ENCODE results near the gene ESR2. TPM values are rescaled to one million over a fixed set of nuclear protein-coding genes. Genes with fewer than 3 reads are reported as not detected.

ESR2 gene
- total RNA-seq, 2 experiments from 2014 or later: 0.31 to 0.43 TPM

- no peaks in the 10 kb centered on the region for H3K36me3 Mint-ChIP-seq (ENCODE audit: low read depth)
- DNase-seq (no peak), ATAC-seq (peak; percentile 68)
- no peak overlapping the region for H3K27ac Mint-ChIP-seq
- ChIA-PET CTCF (interaction anchor here (0.6 to 3.5 kb wide), 74 partner anchors 9 to 914 kb away, joined by 3 to 39 read pairs (median 4); partner anchors contain the start of genes ESR2 and SGPP1), POLR2A (no interaction called here)
- intact Hi-C loops (cut with micrococcal nuclease): no loop called here
- no peaks in the 10 kb centered on the region for H3K9me3 Mint-ChIP-seq
- peak; percentile 84 for TF ChIP-seq CTCF (IDR thresholded peaks at IDR 0.05)
- no peak overlapping the region for H3K4me3 Mint-ChIP-seq
- no peaks in the 10 kb centered on the region for H3K4me1 Mint-ChIP-seq (ENCODE audit: low read depth)
- peaks cover 2% of the 10 kb centered on the region for H3K27me3 Mint-ChIP-seq
Observed at GRCh38 chr14:64303471-64303917, 9.3 kb upstream of the ESR2 start.

GRCh38 chr14:64298773-64299172 is 4.6 kb upstream of the ESR2 start:
- Mint-ChIP-seq H3K27me3 (peaks cover 11% of the 10 kb centered on the region), H3K27ac (no peak overlapping the region), H3K4me1 (ENCODE audit: low read depth) (peaks cover 24% of the 10 kb centered on the region), H3K36me3 (ENCODE audit: low read depth) (no peaks in the 10 kb centered on the region), H3K4me3 (no peak overlapping the region), H3K9me3 (no peaks in the 10 kb centered on the region)
- TF ChIP-seq CTCF (IDR thresholded peaks at IDR 0.05): no peak
- POLR2A ChIA-PET: no interaction called here
- CTCF ChIA-PET: no interaction called here
- intact Hi-C loops (cut with micrococcal nuclease): loop anchor here (5.0 to 10.0 kb wide), 4 partner anchors 66 to 234 kb away; no protein-coding TSS in a partner anchor
- ATAC-seq (no peak), DNase-seq (no peak)

- H3K4me3 Mint-ChIP-seq: no peak overlapping the region
- TF ChIP-seq CTCF (IDR thresholded peaks at IDR 0.05): no peak
Observed at GRCh38 chr14:64296561-64296960, 2.4 kb upstream of the ESR2 start.

GRCh38 chr14:64294672-64295413 is 672 bp upstream of the ESR2 start:
- peak overlapping the region; percentile 71 for H3K4me3 Mint-ChIP-seq
- ChIA-PET CTCF (interaction anchor here (0.6 to 3.7 kb wide), 45 partner anchors 9 to 652 kb away, joined by 3 to 39 read pairs (median 4); partner anchors contain the start of gene SYNE2), POLR2A (no interaction called here)
- H3K9me3 Mint-ChIP-seq: no peaks in the 10 kb centered on the region
- H3K27me3 Mint-ChIP-seq: peaks cover 21% of the 10 kb centered on the region
- H3K27ac Mint-ChIP-seq: peak overlapping the region; percentile 46
- TF ChIP-seq CTCF (IDR thresholded peaks at IDR 0.05): peak; percentile 87
- DNase-seq: peak; percentile 91
- H3K36me3 Mint-ChIP-seq (ENCODE audit: low read depth): no peaks in the 10 kb centered on the region
- intact Hi-C loops (cut with micrococcal nuclease): loop anchor here (2.0 to 10.0 kb wide), 5 partner anchors 63 to 496 kb away; no protein-coding TSS in a partner anchor
- peak; percentile 87 for ATAC-seq
- peaks cover 30% of the 10 kb centered on the region for H3K4me1 Mint-ChIP-seq (ENCODE audit: low read depth)

More at GRCh38 chr14:64296561-64296960, 2.4 kb upstream of the ESR2 start:
- DNase-seq: no peak
- ChIA-PET POLR2A (interaction anchor here (1.2 kb wide), 1 partner anchor 62 kb away, joined by 3 read pairs; no protein-coding TSS in a partner anchor), CTCF (interaction anchor here (1.0 to 3.7 kb wide), 6 partner anchors 8 to 497 kb away, joined by 3 to 39 read pairs (median 16); no protein-coding TSS in a partner anchor)
- no peaks in the 10 kb centered on the region for H3K9me3 Mint-ChIP-seq
- intact Hi-C loops (cut with micrococcal nuclease): loop anchor here (5.0 to 10.0 kb wide), 4 partner anchors 64 to 232 kb away; no protein-coding TSS in a partner anchor
- ATAC-seq: peak; percentile 34
- H3K27ac Mint-ChIP-seq: no peak overlapping the region
- no peaks in the 10 kb centered on the region for H3K36me3 Mint-ChIP-seq (ENCODE audit: low read depth)
- H3K4me1 Mint-ChIP-seq (ENCODE audit: low read depth): peaks cover 30% of the 10 kb centered on the region
- H3K27me3 Mint-ChIP-seq: peaks cover 21% of the 10 kb centered on the region

- H3K4me1 Mint-ChIP-seq (ENCODE audit: low read depth): peaks cover 29% of the 10 kb centered on the region
- H3K9me3 Mint-ChIP-seq: no peaks in the 10 kb centered on the region
- intact Hi-C loops (cut with micrococcal nuclease): loop anchor here (10.0 kb wide), 3 partner anchors 117 to 227 kb away; no protein-coding TSS in a partner anchor
- no peak overlapping the region for H3K27ac Mint-ChIP-seq
- ChIA-PET POLR2A (no interaction called here), CTCF (no interaction called here)
- TF ChIP-seq CTCF (IDR thresholded peaks at IDR 0.05): no peak
- peak; percentile 15 for DNase-seq
- no peak overlapping the region for H3K4me3 Mint-ChIP-seq
- H3K36me3 Mint-ChIP-seq (ENCODE audit: low read depth): no peaks in the 10 kb centered on the region
- no peak for ATAC-seq
- peaks cover 14% of the 10 kb centered on the region for H3K27me3 Mint-ChIP-seq
Observed at GRCh38 chr14:64292197-64292596, 2.0 kb downstream of the ESR2 start.
